GM23338 (cell line): ENCODE results near the gene LRBA. TPM values are rescaled to one million over a fixed set of nuclear protein-coding genes. Genes with fewer than 3 reads are reported as not detected.
A peak's percentile ranks its signal among the peaks of the same experiment; 100 is the strongest.

Experiments used
- ATAC-seq: fragments of 200-7000 bp; cut with Tn5 transposase; 3 replicates; pipeline ENCODE4 v1.9.1; 2020
- DNase-seq: peaks from one replicate; pipeline ENCODE4 v3.0.0-alpha.2; 2015; ENCODE audit warnings: low spot score
- H2AFZ ChIP-seq: fragments of 200-600 bp; sonication (generic); 2 replicates; pipeline ENCODE4 v1.8.0; 2016; ENCODE audit warnings: antibody characterized with exemption, mild to moderate bottlenecking, moderate library complexity
- H3F3A ChIP-seq: fragments of 200-600 bp; sonication (generic); replicated peaks from 2 replicates; pipeline ENCODE4 v1.8.0; 2017; ENCODE audit warnings: antibody characterized with exemption, mixed run types, low read depth
- H3K27ac ChIP-seq: fragments of 200-600 bp; sonication (generic); 2 replicates; pipeline ENCODE4 v1.6.1; 2016; ENCODE audit warnings: low read depth
- H3K27me3 ChIP-seq: fragments of 200-600 bp; sonication (generic); 2 replicates; pipeline ENCODE4 v1.8.0; 2016; ENCODE audit warnings: mild to moderate bottlenecking, mixed run types, moderate library complexity; ENCODE audit not compliant: insufficient read depth
- H3K36me3 ChIP-seq: fragments of 200-600 bp; sonication (generic); 2 replicates; pipeline ENCODE4 v1.8.0; 2016; ENCODE audit warnings: mild to moderate bottlenecking; ENCODE audit not compliant: insufficient read depth
- H3K4me1 ChIP-seq: fragments of 200-600 bp; sonication (generic); 2 replicates; pipeline ENCODE4 v1.8.0; 2016; ENCODE audit warnings: mild to moderate bottlenecking, moderate library complexity; ENCODE audit not compliant: insufficient read depth
- H3K4me2 ChIP-seq: fragments of 200-600 bp; sonication (generic); 2 replicates; pipeline ENCODE4 v1.7.1; 2017; ENCODE audit warnings: mixed run types
- H3K4me3 ChIP-seq: fragments of 200-600 bp; sonication (generic); 2 replicates; pipeline ENCODE4 v1.6.1; 2016; ENCODE audit warnings: mixed run types
- H3K79me2 ChIP-seq: fragments of 200-600 bp; sonication (generic); replicated peaks from 2 replicates; pipeline ENCODE4 v1.8.0; 2017; ENCODE audit warnings: mild to moderate bottlenecking; ENCODE audit not compliant: insufficient read depth
- H3K9me2 ChIP-seq: fragments of 200-600 bp; sonication (generic); 2 replicates; pipeline ENCODE4 v1.8.0; 2017; ENCODE audit not compliant: insufficient read depth
- H4K20me1 ChIP-seq: fragments of 200-600 bp; sonication (generic); replicated peaks from 2 replicates; pipeline ENCODE4 v1.8.0; 2017; ENCODE audit warnings: mild to moderate bottlenecking; ENCODE audit not compliant: insufficient read depth
- H3K27ac Mint-ChIP-seq: 2 replicates; pipeline ENCODE4 v1.8.0; 2020; ENCODE audit warnings: inconsistent platforms, mild to moderate bottlenecking, moderate library complexity, mixed read lengths
- H3K27me3 Mint-ChIP-seq: 3 replicates; pipeline ENCODE4 v1.8.0; 2022; ENCODE audit warnings: low read depth, mild to moderate bottlenecking, moderate library complexity, mixed read lengths, inconsistent platforms; ENCODE audit not compliant: insufficient read depth, poor library complexity
- H3K36me3 Mint-ChIP-seq: 3 replicates; pipeline ENCODE4 v1.8.0; 2021; ENCODE audit warnings: low read depth, mild to moderate bottlenecking, inconsistent platforms, moderate library complexity, mixed read lengths
- H3K4me1 Mint-ChIP-seq: 3 replicates; pipeline ENCODE4 v1.8.0; 2020; ENCODE audit warnings: mild to moderate bottlenecking, inconsistent platforms, mixed read lengths
- H3K4me3 Mint-ChIP-seq: 3 replicates; pipeline ENCODE4 v1.8.0; 2021; ENCODE audit warnings: moderate library complexity, mild to moderate bottlenecking, inconsistent platforms, mixed read lengths
- H3K9me3 Mint-ChIP-seq: 3 replicates; pipeline ENCODE4 v1.8.0; 2020; ENCODE audit warnings: moderate library complexity, mild to moderate bottlenecking, inconsistent platforms, mixed read lengths
- CREB1 ChIP-seq: fragments of 250-450 bp; sonication (Bioruptor Pico); IDR thresholded peaks from 2 replicates; pipeline ENCODE4 v1.5.0; 2020; ENCODE audit warnings: low read depth, mild to moderate bottlenecking, moderate library complexity
- EZH2 ChIP-seq: fragments of 200-600 bp; sonication (generic); IDR thresholded peaks from one replicate; pipeline ENCODE4 v1.8.0; 2017; ENCODE audit warnings: antibody characterized with exemption, mild to moderate bottlenecking, low read depth; ENCODE audit not compliant: unreplicated experiment
- EZH2phosphoT487 ChIP-seq: fragments of 200-600 bp; sonication (generic); IDR thresholded peaks from one replicate; pipeline ENCODE4 v1.8.1; 2018; ENCODE audit warnings: antibody characterized with exemption; ENCODE audit not compliant: unreplicated experiment
- JUNB ChIP-seq: IDR thresholded peaks from one replicate; pipeline ENCODE4 v1.6.1; 2016; ENCODE audit warnings: antibody characterized with exemption; ENCODE audit not compliant: unreplicated experiment
- NANOG ChIP-seq: IDR thresholded peaks from 2 replicates; pipeline ENCODE4 v1.6.1; 2016; ENCODE audit warnings: antibody characterized with exemption, borderline replicate concordance
- POLR2AphosphoS5 ChIP-seq: IDR thresholded peaks from 2 replicates; pipeline ENCODE4 v1.6.1; 2016; ENCODE audit warnings: antibody characterized with exemption, low read depth
- STAT1 ChIP-seq: IDR thresholded peaks from one replicate; pipeline ENCODE4 v1.6.1; 2016; ENCODE audit warnings: antibody characterized with exemption; ENCODE audit not compliant: unreplicated experiment
- ZNF114 ChIP-seq: fragments of 250-450 bp; sonication (Bioruptor Pico); IDR thresholded peaks from 2 replicates; pipeline ENCODE4 v1.5.0; 2020; ENCODE audit warnings: mild to moderate bottlenecking, moderate library complexity
- ZNF331 ChIP-seq: fragments of 250-450 bp; sonication (Bioruptor Pico); IDR thresholded peaks from 2 replicates; pipeline ENCODE4 v1.5.0; 2020; ENCODE audit warnings: low read depth, mild to moderate bottlenecking, moderate library complexity
- polyA plus RNA-seq: library from polyadenylated mRNA; unstranded; fragments of >200 nt; fragmentation: Nextera tagmentation; extraction: Ambion mirVana; gene quantifications from 2 replicates; pipeline ENCODE4 v1.2.1, GENCODE V29; 2016
- total RNA-seq: library from RNA; depleted of rRNA; stranded (reverse); fragments of >200 nt; shearing (Covaris generic); gene quantifications from 2 replicates; pipeline ENCODE4 v1.2.3, GENCODE V29; 2014
- TF ChIP-seq, protein P1 (sequence below): fragments of 250-450 bp; sonication (Bioruptor Pico); IDR thresholded peaks from 2 replicates; pipeline ENCODE4 v1.5.0; 2020; ENCODE audit warnings: mild to moderate bottlenecking, moderate library complexity
- TF ChIP-seq, protein P2 (sequence below), 2 experiments: fragments of 200-600 bp in 1 of 2; sonication (generic) in 1 of 2; conservative IDR thresholded peaks; 2 replicates each; pipeline versions ENCODE4 v1.5.1 to v1.6.1; 2016 to 2017; ENCODE audit warnings: antibody characterized with exemption in 2 of 2, low read depth in 2 of 2, mild to moderate bottlenecking in 2 of 2, moderate library complexity in 1 of 2
- TF ChIP-seq, protein P3 (sequence below): IDR thresholded peaks from one replicate; pipeline ENCODE4 v1.6.1; 2018; ENCODE audit warnings: antibody characterized with exemption; ENCODE audit not compliant: unreplicated experiment
- TF ChIP-seq, protein P4 (sequence below): IDR thresholded peaks from 2 replicates; pipeline ENCODE4 v1.6.1; 2016; ENCODE audit warnings: antibody characterized with exemption

Gene LRBA
- total and polyA plus RNA-seq, 2 experiments from 2014 or later: 23.3 to 126 TPM

DNA sequence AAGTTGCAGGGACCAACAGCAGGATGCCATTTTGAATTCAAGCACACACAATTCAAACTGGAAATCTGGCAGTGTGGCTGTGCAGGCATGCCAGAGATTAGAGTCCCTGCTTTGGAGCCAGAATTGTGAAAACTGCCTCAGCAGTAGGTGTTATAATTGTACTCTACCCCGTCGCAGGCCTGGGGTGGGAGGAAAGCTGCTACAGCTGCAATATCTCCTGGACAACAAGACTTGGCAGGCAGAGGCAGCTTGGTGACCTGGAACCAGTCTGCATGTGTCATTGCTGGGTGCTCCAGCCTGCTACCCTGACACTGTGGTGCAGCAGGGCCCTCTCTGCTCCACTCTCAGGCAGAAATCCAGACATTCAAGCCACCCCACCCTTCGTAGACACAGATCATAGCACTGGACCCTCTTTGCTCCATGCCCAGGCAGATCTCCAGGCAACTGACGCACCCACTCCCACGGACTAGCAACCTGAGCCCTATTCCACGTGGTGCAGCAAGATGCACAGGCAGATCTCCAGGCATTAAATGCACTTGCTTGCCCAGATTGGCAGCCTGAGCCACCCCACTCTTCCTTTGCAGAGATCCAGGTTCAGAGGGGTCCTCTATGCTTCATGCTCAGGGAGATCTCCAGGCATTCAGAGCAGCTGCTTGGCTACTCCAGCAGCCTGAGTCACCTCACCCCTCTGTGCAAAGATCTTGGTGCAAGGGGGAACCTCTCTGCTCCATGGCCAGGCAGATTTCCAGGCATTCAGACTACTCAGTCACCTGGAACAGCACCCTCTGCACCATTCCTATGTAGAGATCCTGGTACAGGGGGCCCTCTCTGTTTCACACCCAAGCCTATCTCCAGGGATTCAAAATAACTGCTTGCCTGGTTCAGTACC is 140.5 kb downstream of the LRBA start:
- Histone ChIP-seq H3K79me2 (peaks cover 38% of the 10 kb centered on the region), H3K27me3 (no peaks in the 10 kb centered on the region), H3K9me2 (no peaks in the 10 kb centered on the region), H2AFZ (no peak overlapping the region), H3K4me2 (no peak overlapping the region), H3K4me3 (no peak overlapping the region), H3F3A (no peaks in the 10 kb centered on the region), H4K20me1 (no peaks in the 10 kb centered on the region), H3K4me1 (no peaks in the 10 kb centered on the region), H3K27ac (no peak overlapping the region), H3K36me3 (peaks cover 4% of the 10 kb centered on the region; the same call in 1 of the 2 replicates)
- ATAC-seq (no peak), DNase-seq (no peak)
- H3K4me3 Mint-ChIP-seq: no peak overlapping the region
- peaks cover 16% of the 10 kb centered on the region for H3K36me3 Mint-ChIP-seq
- peaks cover 3% of the 10 kb centered on the region for H3K27me3 Mint-ChIP-seq
- no peaks in the 10 kb centered on the region; the same call in 2 of the 3 replicates for H3K9me3 Mint-ChIP-seq
- no peaks in the 10 kb centered on the region for H3K4me1 Mint-ChIP-seq
- TF ChIP-seq, protein P1, sequence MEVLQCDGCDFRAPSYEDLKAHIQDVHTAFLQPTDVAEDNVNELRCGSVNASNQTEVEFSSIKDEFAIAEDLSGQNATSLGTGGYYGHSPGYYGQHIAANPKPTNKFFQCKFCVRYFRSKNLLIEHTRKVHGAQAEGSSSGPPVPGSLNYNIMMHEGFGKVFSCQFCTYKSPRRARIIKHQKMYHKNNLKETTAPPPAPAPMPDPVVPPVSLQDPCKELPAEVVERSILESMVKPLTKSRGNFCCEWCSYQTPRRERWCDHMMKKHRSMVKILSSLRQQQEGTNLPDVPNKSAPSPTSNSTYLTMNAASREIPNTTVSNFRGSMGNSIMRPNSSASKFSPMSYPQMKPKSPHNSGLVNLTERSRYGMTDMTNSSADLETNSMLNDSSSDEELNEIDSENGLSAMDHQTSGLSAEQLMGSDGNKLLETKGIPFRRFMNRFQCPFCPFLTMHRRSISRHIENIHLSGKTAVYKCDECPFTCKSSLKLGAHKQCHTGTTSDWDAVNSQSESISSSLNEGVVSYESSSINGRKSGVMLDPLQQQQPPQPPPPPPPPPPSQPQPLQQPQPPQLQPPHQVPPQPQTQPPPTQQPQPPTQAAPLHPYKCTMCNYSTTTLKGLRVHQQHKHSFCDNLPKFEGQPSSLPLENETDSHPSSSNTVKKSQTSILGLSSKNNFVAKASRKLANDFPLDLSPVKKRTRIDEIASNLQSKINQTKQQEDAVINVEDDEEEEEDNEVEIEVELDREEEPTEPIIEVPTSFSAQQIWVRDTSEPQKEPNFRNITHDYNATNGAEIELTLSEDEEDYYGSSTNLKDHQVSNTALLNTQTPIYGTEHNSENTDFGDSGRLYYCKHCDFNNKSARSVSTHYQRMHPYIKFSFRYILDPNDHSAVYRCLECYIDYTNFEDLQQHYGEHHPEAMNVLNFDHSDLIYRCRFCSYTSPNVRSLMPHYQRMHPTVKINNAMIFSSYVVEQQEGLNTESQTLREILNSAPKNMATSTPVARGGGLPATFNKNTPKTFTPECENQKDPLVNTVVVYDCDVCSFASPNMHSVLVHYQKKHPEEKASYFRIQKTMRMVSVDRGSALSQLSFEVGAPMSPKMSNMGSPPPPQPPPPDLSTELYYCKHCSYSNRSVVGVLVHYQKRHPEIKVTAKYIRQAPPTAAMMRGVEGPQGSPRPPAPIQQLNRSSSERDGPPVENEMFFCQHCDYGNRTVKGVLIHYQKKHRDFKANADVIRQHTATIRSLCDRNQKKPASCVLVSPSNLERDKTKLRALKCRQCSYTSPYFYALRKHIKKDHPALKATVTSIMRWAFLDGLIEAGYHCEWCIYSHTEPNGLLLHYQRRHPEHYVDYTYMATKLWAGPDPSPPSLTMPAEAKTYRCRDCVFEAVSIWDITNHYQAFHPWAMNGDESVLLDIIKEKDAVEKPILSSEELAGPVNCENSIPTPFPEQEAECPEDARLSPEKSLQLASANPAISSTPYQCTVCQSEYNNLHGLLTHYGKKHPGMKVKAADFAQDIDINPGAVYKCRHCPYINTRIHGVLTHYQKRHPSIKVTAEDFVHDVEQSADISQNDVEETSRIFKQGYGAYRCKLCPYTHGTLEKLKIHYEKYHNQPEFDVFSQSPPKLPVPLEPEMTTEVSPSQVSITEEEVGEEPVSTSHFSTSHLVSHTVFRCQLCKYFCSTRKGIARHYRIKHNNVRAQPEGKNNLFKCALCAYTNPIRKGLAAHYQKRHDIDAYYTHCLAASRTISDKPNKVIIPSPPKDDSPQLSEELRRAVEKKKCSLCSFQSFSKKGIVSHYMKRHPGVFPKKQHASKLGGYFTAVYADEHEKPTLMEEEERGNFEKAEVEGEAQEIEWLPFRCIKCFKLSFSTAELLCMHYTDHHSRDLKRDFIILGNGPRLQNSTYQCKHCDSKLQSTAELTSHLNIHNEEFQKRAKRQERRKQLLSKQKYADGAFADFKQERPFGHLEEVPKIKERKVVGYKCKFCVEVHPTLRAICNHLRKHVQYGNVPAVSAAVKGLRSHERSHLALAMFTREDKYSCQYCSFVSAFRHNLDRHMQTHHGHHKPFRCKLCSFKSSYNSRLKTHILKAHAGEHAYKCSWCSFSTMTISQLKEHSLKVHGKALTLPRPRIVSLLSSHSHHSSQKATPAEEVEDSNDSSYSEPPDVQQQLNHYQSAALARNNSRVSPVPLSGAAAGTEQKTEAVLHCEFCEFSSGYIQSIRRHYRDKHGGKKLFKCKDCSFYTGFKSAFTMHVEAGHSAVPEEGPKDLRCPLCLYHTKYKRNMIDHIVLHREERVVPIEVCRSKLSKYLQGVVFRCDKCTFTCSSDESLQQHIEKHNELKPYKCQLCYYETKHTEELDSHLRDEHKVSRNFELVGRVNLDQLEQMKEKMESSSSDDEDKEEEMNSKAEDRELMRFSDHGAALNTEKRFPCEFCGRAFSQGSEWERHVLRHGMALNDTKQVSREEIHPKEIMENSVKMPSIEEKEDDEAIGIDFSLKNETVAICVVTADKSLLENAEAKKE (CRISPR knock-in tag): no peak
- TF ChIP-seq, protein P2, sequence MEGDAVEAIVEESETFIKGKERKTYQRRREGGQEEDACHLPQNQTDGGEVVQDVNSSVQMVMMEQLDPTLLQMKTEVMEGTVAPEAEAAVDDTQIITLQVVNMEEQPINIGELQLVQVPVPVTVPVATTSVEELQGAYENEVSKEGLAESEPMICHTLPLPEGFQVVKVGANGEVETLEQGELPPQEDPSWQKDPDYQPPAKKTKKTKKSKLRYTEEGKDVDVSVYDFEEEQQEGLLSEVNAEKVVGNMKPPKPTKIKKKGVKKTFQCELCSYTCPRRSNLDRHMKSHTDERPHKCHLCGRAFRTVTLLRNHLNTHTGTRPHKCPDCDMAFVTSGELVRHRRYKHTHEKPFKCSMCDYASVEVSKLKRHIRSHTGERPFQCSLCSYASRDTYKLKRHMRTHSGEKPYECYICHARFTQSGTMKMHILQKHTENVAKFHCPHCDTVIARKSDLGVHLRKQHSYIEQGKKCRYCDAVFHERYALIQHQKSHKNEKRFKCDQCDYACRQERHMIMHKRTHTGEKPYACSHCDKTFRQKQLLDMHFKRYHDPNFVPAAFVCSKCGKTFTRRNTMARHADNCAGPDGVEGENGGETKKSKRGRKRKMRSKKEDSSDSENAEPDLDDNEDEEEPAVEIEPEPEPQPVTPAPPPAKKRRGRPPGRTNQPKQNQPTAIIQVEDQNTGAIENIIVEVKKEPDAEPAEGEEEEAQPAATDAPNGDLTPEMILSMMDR (conservative IDR thresholded peaks at IDR 0.05; ENCODE audit: low read depth in 2 of 2): no peak
- TF ChIP-seq CREB1 (no peak), ZNF331 (CRISPR knock-in tag) (no peak), NANOG (no peak), STAT1 (no peak), POLR2AphosphoS5 (no peak), EZH2 (no peak), EZH2phosphoT487 (no peak), ZNF114 (CRISPR knock-in tag) (no peak), JUNB (no peak)
- TF ChIP-seq, protein P3, sequence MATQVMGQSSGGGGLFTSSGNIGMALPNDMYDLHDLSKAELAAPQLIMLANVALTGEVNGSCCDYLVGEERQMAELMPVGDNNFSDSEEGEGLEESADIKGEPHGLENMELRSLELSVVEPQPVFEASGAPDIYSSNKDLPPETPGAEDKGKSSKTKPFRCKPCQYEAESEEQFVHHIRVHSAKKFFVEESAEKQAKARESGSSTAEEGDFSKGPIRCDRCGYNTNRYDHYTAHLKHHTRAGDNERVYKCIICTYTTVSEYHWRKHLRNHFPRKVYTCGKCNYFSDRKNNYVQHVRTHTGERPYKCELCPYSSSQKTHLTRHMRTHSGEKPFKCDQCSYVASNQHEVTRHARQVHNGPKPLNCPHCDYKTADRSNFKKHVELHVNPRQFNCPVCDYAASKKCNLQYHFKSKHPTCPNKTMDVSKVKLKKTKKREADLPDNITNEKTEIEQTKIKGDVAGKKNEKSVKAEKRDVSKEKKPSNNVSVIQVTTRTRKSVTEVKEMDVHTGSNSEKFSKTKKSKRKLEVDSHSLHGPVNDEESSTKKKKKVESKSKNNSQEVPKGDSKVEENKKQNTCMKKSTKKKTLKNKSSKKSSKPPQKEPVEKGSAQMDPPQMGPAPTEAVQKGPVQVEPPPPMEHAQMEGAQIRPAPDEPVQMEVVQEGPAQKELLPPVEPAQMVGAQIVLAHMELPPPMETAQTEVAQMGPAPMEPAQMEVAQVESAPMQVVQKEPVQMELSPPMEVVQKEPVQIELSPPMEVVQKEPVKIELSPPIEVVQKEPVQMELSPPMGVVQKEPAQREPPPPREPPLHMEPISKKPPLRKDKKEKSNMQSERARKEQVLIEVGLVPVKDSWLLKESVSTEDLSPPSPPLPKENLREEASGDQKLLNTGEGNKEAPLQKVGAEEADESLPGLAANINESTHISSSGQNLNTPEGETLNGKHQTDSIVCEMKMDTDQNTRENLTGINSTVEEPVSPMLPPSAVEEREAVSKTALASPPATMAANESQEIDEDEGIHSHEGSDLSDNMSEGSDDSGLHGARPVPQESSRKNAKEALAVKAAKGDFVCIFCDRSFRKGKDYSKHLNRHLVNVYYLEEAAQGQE: no peak
- TF ChIP-seq, protein P4, sequence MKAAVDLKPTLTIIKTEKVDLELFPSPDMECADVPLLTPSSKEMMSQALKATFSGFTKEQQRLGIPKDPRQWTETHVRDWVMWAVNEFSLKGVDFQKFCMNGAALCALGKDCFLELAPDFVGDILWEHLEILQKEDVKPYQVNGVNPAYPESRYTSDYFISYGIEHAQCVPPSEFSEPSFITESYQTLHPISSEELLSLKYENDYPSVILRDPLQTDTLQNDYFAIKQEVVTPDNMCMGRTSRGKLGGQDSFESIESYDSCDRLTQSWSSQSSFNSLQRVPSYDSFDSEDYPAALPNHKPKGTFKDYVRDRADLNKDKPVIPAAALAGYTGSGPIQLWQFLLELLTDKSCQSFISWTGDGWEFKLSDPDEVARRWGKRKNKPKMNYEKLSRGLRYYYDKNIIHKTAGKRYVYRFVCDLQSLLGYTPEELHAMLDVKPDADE: no peak
- peak overlapping the region; percentile 50; the same call in 1 of the 2 replicates for H3K27ac Mint-ChIP-seq
